Breast epithelium (tissue), 4 donors: ENCODE results near the gene MESD. TPM values are rescaled to one million over a fixed set of nuclear protein-coding genes. Genes with fewer than 3 reads are reported as not detected.

Source experiments
- DNase-seq, 2 donors: peaks; one replicate each; pipeline ENCODE4 v3.0.0-alpha.2; 2019; ENCODE audit warnings: low spot score in 2 of 2
- H3K27ac ChIP-seq, 2 donors: fragments of 200-600 bp; sonication (generic) in 1 of 2; one replicate each; pipeline ENCODE4 v1.5.1; 2016 to 2019; ENCODE audit warnings: mild to moderate bottlenecking in 1 of 2
- H3K27me3 ChIP-seq, 2 donors: fragments of 200-600 bp; sonication (generic) in 1 of 2; one replicate each; pipeline versions ENCODE4 v1.5.1 to v1.6.0; 2017 to 2019; ENCODE audit warnings: control low read depth in 1 of 2, mild to moderate bottlenecking in 1 of 2
- H3K36me3 ChIP-seq: fragments of 200-600 bp; one replicate; pipeline ENCODE4 v1.5.1; 2019
- H3K4me1 ChIP-seq, 2 donors: fragments of 200-600 bp; sonication (generic); one replicate each; pipeline ENCODE4 v1.5.1; 2016 to 2019; ENCODE audit warnings: control low read depth in 1 of 2
- H3K4me3 ChIP-seq, 3 donors: fragments of 200-600 bp; sonication (generic); 1 replicate in 2 of 3; 2 replicates in 1 of 3; pipeline ENCODE4 v1.5.1; 2016 to 2019; ENCODE audit warnings: mild to moderate bottlenecking in 3 of 3, moderate library complexity in 2 of 3
- H3K9me3 ChIP-seq, 2 donors: fragments of 200-600 bp; sonication (generic) in 1 of 2; one replicate each; pipeline ENCODE4 v1.5.1; 2016 to 2019; ENCODE audit warnings: control low read depth in 1 of 2
- POLR2A ChIP-seq: fragments of 450-650 bp; IDR thresholded peaks from one replicate; pipeline ENCODE4 v1.6.1; 2016; ENCODE audit warnings: antibody characterized with exemption, mild to moderate bottlenecking, moderate library complexity
- POLR2AphosphoS5 ChIP-seq, 3 donors: sonication (generic); formaldehyde crosslinking; IDR thresholded peaks; one replicate each; pipeline ENCODE4 v1.6.1; 2017; ENCODE audit warnings: antibody characterized with exemption in 3 of 3
- intact Hi-C: fragments of 100-400 bp; cut with DNase I; formaldehyde crosslinking; loops from one replicate; pipeline ENCODE4 v1.15.1; 2023; ENCODE audit warnings: low total_unique reads
- total RNA-seq, 3 donors: library from RNA; depleted of rRNA; stranded (reverse); fragments of >200 nt; gene quantifications; one replicate each; pipeline ENCODE4 v1.1.0, GENCODE V29; 2016
- TF ChIP-seq, protein P1 (sequence below), 3 donors: fragments of 450-650 bp; IDR thresholded peaks; one replicate each; pipeline ENCODE4 v1.5.1; 2016 to 2017; ENCODE audit warnings: antibody characterized with exemption in 3 of 3, mild to moderate bottlenecking in 3 of 3, moderate library complexity in 3 of 3

The MESD gene
- total RNA-seq, 3 donors from 2014 or later, result 17.1 to 32.9 (median 27.2) TPM

DNA sequence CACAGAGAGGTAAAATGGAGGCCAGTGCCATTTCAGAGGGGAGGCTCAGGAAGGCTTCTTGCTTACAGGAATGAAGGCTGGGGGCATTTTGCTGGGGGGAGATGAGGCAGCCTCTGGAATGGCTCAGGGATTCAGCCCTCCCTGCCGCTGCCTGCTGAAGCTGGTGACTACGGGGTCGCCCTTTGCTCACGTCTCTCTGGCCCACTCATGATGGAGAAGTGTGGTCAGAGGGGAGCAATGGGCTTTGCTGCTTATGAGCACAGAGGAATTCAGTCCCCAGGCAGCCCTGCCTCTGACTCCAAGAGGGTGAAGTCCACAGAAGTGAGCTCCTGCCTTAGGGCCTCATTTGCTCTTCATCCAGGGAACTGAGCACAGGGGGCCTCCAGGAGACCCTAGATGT lies 39.9 kb downstream of the MESD start:
- no peak overlapping the region for H3K27ac ChIP-seq
- H3K27me3 ChIP-seq, result no peaks in the 10 kb centered on the region
- H3K4me3 ChIP-seq, result no peak overlapping the region
- DNase-seq, result no peak
- H3K36me3 ChIP-seq, result peaks cover 9% of the 10 kb centered on the region
- TF ChIP-seq POLR2A, result no peak
- TF ChIP-seq POLR2AphosphoS5 (IDR thresholded peaks at IDR 0.05), result no peak
- TF ChIP-seq, protein P1, sequence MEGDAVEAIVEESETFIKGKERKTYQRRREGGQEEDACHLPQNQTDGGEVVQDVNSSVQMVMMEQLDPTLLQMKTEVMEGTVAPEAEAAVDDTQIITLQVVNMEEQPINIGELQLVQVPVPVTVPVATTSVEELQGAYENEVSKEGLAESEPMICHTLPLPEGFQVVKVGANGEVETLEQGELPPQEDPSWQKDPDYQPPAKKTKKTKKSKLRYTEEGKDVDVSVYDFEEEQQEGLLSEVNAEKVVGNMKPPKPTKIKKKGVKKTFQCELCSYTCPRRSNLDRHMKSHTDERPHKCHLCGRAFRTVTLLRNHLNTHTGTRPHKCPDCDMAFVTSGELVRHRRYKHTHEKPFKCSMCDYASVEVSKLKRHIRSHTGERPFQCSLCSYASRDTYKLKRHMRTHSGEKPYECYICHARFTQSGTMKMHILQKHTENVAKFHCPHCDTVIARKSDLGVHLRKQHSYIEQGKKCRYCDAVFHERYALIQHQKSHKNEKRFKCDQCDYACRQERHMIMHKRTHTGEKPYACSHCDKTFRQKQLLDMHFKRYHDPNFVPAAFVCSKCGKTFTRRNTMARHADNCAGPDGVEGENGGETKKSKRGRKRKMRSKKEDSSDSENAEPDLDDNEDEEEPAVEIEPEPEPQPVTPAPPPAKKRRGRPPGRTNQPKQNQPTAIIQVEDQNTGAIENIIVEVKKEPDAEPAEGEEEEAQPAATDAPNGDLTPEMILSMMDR (IDR thresholded peaks at IDR 0.05), result no peak
- H3K9me3 ChIP-seq, result no peaks in the 10 kb centered on the region
- no peaks in the 10 kb centered on the region for H3K4me1 ChIP-seq
- intact Hi-C loops, result no loop called here

DNA sequence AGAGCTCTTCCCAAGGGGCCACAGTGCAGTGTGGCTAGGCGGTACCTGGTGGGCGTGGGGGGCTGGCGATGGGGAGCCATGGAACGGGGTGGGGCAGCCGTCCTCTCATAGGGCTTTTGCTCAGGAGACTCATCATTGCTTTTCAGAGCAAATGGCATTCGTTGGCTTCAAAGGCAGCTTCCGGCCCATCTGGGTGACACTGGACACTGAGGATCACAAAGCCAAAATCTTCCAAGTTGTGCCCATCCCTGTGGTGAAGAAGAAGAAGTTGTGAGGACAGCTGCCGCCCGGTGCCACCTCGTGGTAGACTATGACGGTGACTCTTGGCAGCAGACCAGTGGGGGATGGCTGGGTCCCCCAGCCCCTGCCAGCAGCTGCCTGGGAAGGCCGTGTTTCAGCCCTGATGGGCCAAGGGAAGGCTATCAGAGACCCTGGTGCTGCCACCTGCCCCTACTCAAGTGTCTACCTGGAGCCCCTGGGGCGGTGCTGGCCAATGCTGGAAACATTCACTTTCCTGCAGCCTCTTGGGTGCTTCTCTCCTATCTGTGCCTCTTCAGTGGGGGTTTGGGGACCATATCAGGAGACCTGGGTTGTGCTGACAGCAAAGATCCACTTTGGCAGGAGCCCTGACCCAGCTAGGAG lies 40.8 kb downstream of the MESD start:
- DNase-seq, result no peak
- peaks cover 9% of the 10 kb centered on the region for H3K36me3 ChIP-seq
- intact Hi-C loops, result no loop called here

DNA sequence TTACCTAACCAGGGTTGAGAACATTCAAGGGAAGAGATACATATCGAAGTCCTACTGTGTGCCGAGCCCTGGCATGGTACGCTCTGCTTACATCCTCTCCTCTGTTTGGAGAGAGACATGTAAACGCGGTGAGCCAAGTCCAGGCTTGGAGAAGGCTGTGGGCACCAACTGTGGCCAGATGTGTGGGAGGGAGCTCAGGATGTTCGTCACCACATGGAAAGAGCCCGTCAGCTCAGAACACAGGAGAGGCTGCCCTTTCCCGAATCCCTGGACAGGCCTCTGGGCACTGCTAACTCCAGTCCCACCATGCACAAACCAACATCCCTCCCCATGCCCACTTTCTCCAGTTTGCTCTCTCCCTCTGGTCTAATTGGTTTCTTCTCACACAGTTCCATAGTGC lies 43.0 kb downstream of the MESD start:
- Histone ChIP-seq H3K4me3 (no peak overlapping the region), H3K9me3 (no peaks in the 10 kb centered on the region), H3K4me1 (peaks cover 0 to 3% of the 10 kb centered on the region in 2 donors), H3K27ac (no peak overlapping the region), H3K27me3 (no peaks in the 10 kb centered on the region), H3K36me3 (peaks cover 9% of the 10 kb centered on the region)
- intact Hi-C loops, result no loop called here
- TF ChIP-seq POLR2A (no peak), POLR2AphosphoS5 (IDR thresholded peaks at IDR 0.05) (no peak)
- TF ChIP-seq, protein P1 (IDR thresholded peaks at IDR 0.05), result no peak
- no peak for DNase-seq

More for the DNA sequence above, 40.8 kb downstream of the MESD start:
- Histone ChIP-seq H3K27ac (no peak overlapping the region), H3K27me3 (no peaks in the 10 kb centered on the region), H3K4me3 (no peak overlapping the region), H3K4me1 (no peaks in the 10 kb centered on the region), H3K9me3 (no peaks in the 10 kb centered on the region)
- TF ChIP-seq POLR2AphosphoS5 (IDR thresholded peaks at IDR 0.05) (no peak), POLR2A (no peak)
- TF ChIP-seq, protein P1 (IDR thresholded peaks at IDR 0.05), result no peak

DNA sequence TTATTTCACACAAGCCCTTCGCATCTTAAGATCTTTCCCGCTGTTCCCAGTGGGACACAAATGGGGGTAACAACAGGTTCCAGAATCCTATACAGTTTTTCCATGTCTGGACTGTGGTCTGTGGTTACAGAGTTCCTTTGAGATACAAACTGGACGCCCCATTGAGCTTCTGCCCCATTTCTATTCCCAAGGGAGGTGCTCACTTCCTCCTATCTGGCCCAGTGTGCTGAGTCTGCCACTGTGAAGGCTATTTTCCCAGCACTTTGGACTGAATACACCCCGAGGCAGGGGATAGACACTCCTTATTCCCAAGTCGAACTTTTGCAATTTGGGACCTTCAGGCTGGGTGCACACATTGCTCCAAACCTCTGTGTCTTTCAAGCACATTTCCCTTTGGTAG lies 44.0 kb downstream of the MESD start:
- peaks cover 9% of the 10 kb centered on the region for H3K36me3 ChIP-seq
- H3K27me3 ChIP-seq, result no peaks in the 10 kb centered on the region
- no peak overlapping the region for H3K4me3 ChIP-seq
- DNase-seq, result no peak
- H3K27ac ChIP-seq, result no peak overlapping the region
- peaks cover 0 to 3% of the 10 kb centered on the region in 2 donors for H3K4me1 ChIP-seq
- TF ChIP-seq POLR2AphosphoS5 (IDR thresholded peaks at IDR 0.05), result no peak
- TF ChIP-seq, protein P1 (IDR thresholded peaks at IDR 0.05), result no peak
- no peak for TF ChIP-seq POLR2A
- intact Hi-C loops, result no loop called here
- no peaks in the 10 kb centered on the region for H3K9me3 ChIP-seq

DNA sequence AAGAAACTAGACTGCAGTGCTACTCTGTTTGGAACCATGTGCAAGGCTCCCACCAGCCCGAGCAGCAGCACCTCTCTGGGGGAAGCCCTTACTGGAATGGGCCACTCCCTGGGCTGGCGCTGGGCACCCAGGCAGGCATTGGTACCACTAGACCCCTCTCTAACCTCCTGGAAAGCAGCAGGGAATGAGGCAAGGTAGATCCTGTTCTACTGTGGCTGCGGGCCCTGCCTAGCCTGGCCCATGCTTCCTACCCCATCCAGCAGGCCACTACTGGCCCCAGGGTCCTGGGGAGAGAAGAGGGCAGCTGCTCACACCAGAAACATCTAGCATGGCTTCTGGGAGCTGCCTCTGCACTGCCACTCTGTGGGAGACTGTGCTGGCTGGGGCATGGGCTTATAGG lies 44.8 kb downstream of the MESD start:
- Histone ChIP-seq H3K4me1 (peaks cover 0 to 3% of the 10 kb centered on the region in 2 donors), H3K9me3 (no peaks in the 10 kb centered on the region), H3K36me3 (peaks cover 9% of the 10 kb centered on the region), H3K27ac (no peak overlapping the region), H3K4me3 (no peak overlapping the region), H3K27me3 (no peaks in the 10 kb centered on the region)
- no peak for TF ChIP-seq POLR2A
- no peak for TF ChIP-seq POLR2AphosphoS5 (IDR thresholded peaks at IDR 0.05)
- TF ChIP-seq, protein P1 (IDR thresholded peaks at IDR 0.05), result no peak
- intact Hi-C loops, result no loop called here
- no peak for DNase-seq
